Peyer's patch (tissue), 4 donors: ENCODE data around the gene SLC34A3. TPM values are rescaled to one million over a fixed set of nuclear protein-coding genes. Genes with fewer than 3 reads are reported as not detected.

Experiments
- DNase-seq, 3 donors: peaks; one replicate each; pipeline ENCODE4 v3.0.0-alpha.2; 2017 to 2019
- H3K27ac ChIP-seq, 4 donors: fragments of 200-600 bp; sonication (generic); one replicate each; pipeline ENCODE4 v1.5.1; 2016 to 2019
- H3K27me3 ChIP-seq, 2 donors: fragments of 200-600 bp; sonication (generic); one replicate each; pipeline ENCODE4 v1.5.1; 2019
- H3K36me3 ChIP-seq, 3 donors: fragments of 200-600 bp; sonication (generic); one replicate each; pipeline ENCODE4 v1.5.1; 2016 to 2019
- H3K4me1 ChIP-seq, 4 donors: fragments of 200-600 bp; sonication (generic); one replicate each; pipeline ENCODE4 v1.5.1; 2016 to 2019
- H3K4me3 ChIP-seq, 4 donors: fragments of 200-600 bp; sonication (generic); 1 replicate in 3 of 4; 2 replicates in 1 of 4; pipeline ENCODE4 v1.5.1; 2016 to 2019; ENCODE audit warnings: mild to moderate bottlenecking in 1 of 4
- H3K9me3 ChIP-seq, 4 donors: fragments of 200-600 bp; sonication (generic); one replicate each; pipeline ENCODE4 v1.5.1; 2016 to 2019; ENCODE audit warnings: mild to moderate bottlenecking in 1 of 4
- CTCF ChIP-seq, 6 experiments: fragments of 450-650 bp in 4 of 6; fragments of 200-600 bp in 2 of 6; sonication (generic) in 1 of 6; IDR thresholded peaks; one replicate each; pipeline ENCODE4 v1.5.1; 2017 to 2019; ENCODE audit warnings: antibody characterized with exemption in 6 of 6, mild to moderate bottlenecking in 3 of 6, moderate library complexity in 1 of 6
- POLR2A ChIP-seq, 2 donors: fragments of 450-650 bp; IDR thresholded peaks; one replicate each; pipeline ENCODE4 v1.5.1; 2017; ENCODE audit warnings: antibody characterized with exemption in 2 of 2, mild to moderate bottlenecking in 2 of 2, moderate library complexity in 2 of 2
- total RNA-seq, 4 donors: library from RNA; depleted of rRNA; stranded (reverse); fragments of >200 nt; gene quantifications; one replicate each; pipeline ENCODE4 v1.1.0, GENCODE V29; 2016

The SLC34A3 gene
- total RNA-seq, 4 donors from 2014 or later, result 4.0 to 14.8 (median 13.3) TPM; not detected in 1

GRCh38 chr9:137211532-137211931, 19.2 kb upstream of the SLC34A3 start:
- Histone ChIP-seq H3K36me3 (peaks cover 0 to 15% (median 0%) of the 10 kb centered on the region in 3 donors), H3K27me3 (no peaks in the 10 kb centered on the region), H3K4me1 (peaks cover 0 to 6% (median 2%) of the 10 kb centered on the region in 4 donors), H3K4me3 (no peak overlapping the region), H3K27ac (no peak overlapping the region), H3K9me3 (no peaks in the 10 kb centered on the region)
- no peak for DNase-seq
- no peak for TF ChIP-seq CTCF (IDR thresholded peaks at IDR 0.05)
- no peak for TF ChIP-seq POLR2A (IDR thresholded peaks at IDR 0.05)

GRCh38 chr9:137212520-137212919, 18.2 kb upstream of the SLC34A3 start:
- Histone ChIP-seq H3K9me3 (no peaks in the 10 kb centered on the region), H3K27me3 (no peaks in the 10 kb centered on the region), H3K4me1 (peaks cover 0 to 12% (median 2%) of the 10 kb centered on the region in 4 donors), H3K4me3 (no peak overlapping the region), H3K27ac (no peak overlapping the region), H3K36me3 (peaks cover 0 to 15% (median 0%) of the 10 kb centered on the region in 3 donors)
- no peak for DNase-seq
- TF ChIP-seq POLR2A (IDR thresholded peaks at IDR 0.05), result no peak

GRCh38 chr9:137213160-137214060, 17.3 kb upstream of the SLC34A3 start:
- H3K4me3 ChIP-seq, result no peak overlapping the region
- peaks cover 0 to 18% (median 2%) of the 10 kb centered on the region in 4 donors for H3K4me1 ChIP-seq
- no peak for DNase-seq
- H3K36me3 ChIP-seq, result peaks cover 0 to 15% (median 0%) of the 10 kb centered on the region in 3 donors
- H3K27me3 ChIP-seq, result no peaks in the 10 kb centered on the region
- no peaks in the 10 kb centered on the region for H3K9me3 ChIP-seq
- no peak for TF ChIP-seq POLR2A (IDR thresholded peaks at IDR 0.05)
- peak in 2 of 6 experiments; percentile 18 to 22 for TF ChIP-seq CTCF (IDR thresholded peaks at IDR 0.05)
- H3K27ac ChIP-seq, result no peak overlapping the region

GRCh38 chr9:137214620-137215019, 16.1 kb upstream of the SLC34A3 start:
- no peaks in the 10 kb centered on the region for H3K9me3 ChIP-seq
- no peak for TF ChIP-seq CTCF (IDR thresholded peaks at IDR 0.05)
- no peak for TF ChIP-seq POLR2A (IDR thresholded peaks at IDR 0.05)
- peaks cover 0 to 15% (median 0%) of the 10 kb centered on the region in 3 donors for H3K36me3 ChIP-seq
- no peak overlapping the region for H3K27ac ChIP-seq
- no peaks in the 10 kb centered on the region for H3K27me3 ChIP-seq
- no peak for DNase-seq
- no peak overlapping the region for H3K4me3 ChIP-seq
- H3K4me1 ChIP-seq, result peaks cover 0 to 26% (median 2%) of the 10 kb centered on the region in 4 donors

GRCh38 chr9:137215196-137215986, 15.3 kb upstream of the SLC34A3 start:
- H3K27me3 ChIP-seq, result no peaks in the 10 kb centered on the region
- H3K36me3 ChIP-seq, result peaks cover 0 to 15% (median 0%) of the 10 kb centered on the region in 3 donors
- no peak overlapping the region for H3K4me3 ChIP-seq
- H3K27ac ChIP-seq, result no peak overlapping the region
- TF ChIP-seq CTCF (IDR thresholded peaks at IDR 0.05) (no peak), POLR2A (IDR thresholded peaks at IDR 0.05) (no peak)
- no peak for DNase-seq
- peaks cover 0 to 26% (median 2%) of the 10 kb centered on the region in 4 donors for H3K4me1 ChIP-seq
- H3K9me3 ChIP-seq, result no peaks in the 10 kb centered on the region
